HG03565 (cell line): Measurements from ENCODE around the gene LIME1.

Experiments
- ATAC-seq: cut with Tn5 transposase; IDR thresholded peaks from one replicate; pipeline ENCODE4 v1.9.1; 2021; ENCODE audit warnings: mild to moderate bottlenecking, moderate library complexity; ENCODE audit not compliant: unreplicated experiment

LIME1 gene

GRCh38 chr20:63696628-63697356, 39.7 kb upstream of the LIME1 start, which contains the start of gene TNFRSF6B:
TNFRSF6B (plus strand) TSS chr20:63696652; CDS start chr20:63696768, 116 bp downstream.
- ATAC-seq, result no peak

- no peak for ATAC-seq
Observed at GRCh38 chr20:63697357-63697867, 39.1 kb upstream of the LIME1 start.

GRCh38 chr20:63697868-63698545, 38.5 kb upstream of the LIME1 start:
- no peak for ATAC-seq

DNA sequence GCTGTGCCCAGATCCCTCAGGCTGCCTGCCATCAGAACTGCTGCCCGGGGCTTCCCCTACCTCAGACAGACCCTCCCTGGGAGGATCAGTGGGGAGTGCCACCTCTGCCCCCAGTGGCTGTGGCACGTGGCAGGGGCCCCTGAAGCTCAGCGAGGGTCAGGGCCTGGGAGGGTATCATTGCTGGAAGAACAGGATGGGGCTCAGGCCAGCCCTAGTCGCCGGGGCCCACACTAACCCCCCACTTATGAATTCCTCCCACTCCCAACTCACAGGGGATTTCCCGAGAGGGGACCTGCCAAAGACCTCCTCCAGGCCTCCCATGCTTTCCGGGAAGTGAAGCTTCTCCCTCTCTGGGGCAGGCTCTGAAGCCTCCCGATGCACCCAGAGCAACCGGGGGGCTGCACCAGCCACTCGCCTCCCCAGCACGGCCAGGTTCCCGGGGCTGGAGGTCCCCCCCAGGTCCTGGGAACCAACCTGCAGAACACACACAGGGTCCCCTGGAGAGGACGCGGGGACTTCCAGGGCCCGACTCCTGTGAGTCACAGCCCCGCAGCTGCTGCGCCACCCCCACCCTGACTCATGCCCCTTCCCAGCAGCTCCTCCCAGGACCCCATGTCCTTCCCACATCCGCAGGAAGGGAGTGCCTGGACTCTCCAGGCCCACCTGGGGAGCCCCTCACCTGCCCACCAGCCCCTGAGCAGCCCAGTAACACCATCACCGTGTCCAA, 37.6 kb upstream of the LIME1 start:
- ATAC-seq, result no peak

DNA sequence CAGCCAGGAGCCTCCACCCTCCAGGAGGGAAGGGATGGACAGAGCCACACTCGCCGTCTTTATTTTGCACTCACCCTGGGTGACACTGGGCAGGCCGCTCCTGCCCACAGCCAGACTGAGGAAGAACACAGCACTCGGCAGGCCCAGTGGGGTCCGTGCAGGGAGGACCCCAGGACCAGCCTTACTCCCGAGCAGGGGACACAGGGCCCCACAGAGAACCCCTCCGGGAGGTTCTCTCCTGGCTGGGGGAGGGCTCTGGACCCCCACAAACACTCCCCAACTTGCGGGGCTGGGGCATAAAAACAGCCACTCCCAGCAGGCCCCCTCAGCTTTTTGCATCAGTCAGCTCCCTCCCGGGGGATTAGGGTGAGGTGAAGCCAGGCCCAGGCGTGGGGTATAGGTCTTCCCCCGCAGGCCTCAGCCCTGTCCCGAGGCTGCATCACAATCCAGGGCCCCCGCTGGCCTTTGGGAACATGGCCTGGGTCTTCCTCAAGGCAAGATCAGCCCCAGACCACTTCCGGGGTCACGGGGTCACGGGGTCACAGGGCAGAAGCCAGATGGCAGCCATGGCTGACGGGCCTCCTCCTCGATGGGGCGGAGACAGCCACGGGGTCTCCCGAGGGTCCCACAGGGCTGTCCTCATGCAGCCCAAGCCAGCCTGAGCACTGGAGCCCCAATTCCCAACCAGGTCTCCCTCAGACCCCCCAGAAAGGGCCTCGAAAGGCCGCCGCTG, 36.8 kb upstream of the LIME1 start:
- no peak for ATAC-seq

DNA sequence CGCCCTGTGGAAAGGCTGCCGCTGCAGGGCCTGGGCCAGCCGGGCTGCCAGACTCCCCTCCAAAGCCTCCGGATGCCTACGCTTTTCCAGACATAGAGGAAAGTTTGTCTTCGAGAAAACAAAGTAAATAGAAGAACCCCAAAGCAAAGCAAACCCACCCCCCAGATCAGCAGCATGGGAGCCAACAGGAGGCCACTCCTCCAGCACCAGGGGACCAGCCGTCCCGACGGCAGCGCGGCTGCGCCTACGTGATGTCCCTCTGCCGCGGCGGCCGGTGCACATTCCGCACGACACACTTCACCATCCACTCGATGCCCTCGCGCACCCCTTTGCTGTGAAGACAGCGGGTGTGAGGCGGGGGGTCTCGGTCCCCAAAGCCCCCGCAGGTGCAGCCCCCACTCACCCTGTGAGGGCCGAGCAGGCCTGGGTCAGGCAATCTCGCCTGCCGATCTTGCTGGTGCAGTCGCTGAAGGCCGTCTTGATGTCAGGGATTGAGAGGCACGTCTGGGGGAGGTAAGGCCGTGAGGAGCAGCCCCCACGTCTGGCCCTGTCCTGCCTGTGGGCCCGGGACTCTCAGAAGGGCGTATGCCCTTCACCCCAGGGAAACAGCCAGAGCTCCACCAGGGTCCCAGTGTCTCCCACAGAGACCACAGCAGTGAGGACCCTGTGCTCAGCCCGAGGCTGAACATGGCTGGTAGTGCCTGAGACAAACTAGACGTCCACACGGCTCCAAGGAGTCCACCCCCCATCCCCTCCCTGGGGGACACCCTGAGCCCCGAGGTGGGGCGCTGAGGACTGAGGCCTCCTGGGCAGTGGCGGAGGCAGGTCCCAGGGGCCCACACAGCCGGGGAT, 36.0 kb upstream of the LIME1 start:
- ATAC-seq, result no peak

DNA sequence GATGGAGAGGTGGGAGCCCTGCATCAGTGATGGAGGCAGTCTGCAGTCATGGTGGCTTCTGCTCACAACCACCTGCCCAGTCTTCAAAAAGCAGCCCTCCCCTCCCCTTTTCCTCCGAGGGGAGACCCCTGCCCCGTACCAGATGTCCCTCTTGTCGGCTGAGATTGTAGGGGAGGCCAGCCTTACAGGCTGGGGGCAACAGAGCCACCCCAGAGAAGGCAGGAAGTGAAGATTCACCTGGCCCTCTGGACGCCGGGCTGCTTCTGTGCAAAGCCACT, 35.5 kb upstream of the LIME1 start:
- no peak for ATAC-seq

DNA sequence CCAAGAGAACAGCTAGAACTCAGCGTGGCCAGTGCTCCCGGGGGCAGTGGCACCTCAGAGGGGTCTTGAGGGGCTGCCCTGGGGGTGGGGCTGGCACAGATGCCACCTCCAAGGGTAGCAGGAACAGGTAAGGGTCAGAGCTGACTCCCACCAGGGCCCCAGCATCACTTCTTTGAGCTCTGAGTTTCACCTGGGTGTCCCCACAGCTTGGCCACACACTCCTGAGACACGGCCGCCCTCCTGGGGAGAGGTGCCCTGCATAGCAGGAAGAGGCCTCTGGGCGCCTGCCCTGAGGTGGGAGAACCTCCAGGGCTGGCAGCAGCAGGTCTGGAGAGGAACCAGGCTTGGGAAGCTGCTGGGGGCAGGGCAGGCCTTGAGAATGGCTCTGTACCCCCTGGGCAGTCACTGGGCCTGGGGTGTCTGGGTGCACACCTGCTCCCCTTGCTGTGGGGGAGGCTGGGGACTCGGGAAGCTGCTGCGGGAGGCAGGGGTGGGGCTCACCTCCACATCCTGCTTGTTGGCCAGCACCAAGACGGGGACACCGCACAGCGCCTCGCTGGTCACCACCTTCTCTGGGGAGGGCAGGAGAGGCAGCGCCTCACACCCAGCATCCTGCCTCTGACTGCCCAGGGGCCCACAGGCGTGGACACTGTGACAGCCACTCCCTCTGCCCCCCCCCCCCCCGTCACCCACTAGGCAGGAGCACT, 35.0 kb upstream of the LIME1 start:
- ATAC-seq, result no peak

DNA sequence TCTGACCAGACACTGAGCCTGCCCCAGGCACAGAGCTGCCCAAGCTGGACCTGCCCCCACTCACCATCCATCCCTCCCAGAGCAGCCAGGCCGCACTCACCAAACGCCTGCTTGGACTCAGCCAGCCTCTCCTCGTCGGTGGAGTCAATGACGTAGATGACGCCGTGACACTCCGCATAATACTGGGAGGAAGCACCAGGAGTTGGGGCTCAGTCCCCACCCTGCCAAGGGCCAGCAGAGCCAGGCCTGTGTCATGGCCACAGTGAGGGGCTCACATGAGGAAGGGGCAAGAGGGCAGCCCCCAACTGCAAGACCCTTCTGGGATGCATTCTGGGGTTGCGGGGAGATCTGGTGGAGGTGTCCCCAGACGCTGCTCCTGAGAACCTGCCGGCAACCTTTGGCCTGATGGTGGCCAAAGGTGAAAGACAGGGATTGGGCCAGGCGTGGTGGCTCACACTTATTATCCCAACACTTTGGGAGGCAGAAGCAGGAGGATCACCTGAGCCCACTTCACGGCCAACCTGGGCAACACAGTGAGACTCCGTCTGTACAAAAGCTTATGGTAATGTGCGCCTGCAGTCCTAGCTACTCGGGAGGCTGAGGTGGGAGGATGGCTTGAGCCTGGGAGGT, 34.3 kb upstream of the LIME1 start:
- no peak for ATAC-seq

DNA sequence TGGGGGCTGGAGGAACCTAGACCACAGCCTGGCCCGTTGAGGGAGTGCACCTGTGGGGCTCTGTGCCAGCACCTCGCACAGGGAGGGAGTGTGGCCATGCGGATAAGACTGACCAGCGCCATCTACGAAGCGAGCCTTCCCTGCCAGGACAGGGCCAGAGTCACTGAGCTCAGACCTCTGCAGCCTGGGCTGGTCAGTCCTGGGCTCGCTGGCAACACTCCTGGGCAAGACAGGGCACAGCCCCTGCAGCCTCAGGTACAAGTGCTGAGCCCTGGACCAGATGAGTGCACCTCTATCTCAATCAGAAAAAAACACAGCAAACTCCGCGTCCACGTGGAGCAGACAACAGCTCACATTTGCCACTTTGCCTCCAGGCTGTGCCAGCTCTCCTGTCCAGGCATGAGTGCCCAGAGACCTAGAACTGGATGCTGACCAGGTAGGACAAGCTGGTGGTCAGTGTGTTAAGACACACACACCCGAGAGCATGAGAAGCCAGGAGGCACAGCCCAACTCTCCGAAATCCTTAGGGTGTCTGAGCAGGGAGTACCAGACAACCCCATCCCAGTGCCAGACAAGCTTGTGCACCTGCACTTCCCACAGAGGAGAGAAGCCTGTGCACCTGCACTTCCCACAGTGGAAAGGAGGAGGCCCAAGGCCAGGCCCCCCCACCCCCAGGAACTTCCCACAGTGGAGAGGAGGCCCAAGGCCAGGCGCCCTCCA, 33.6 kb upstream of the LIME1 start:
- ATAC-seq, result no peak

- ATAC-seq, result no peak
Observed at GRCh38 chr20:63703471-63703975, 32.9 kb upstream of the LIME1 start.

DNA sequence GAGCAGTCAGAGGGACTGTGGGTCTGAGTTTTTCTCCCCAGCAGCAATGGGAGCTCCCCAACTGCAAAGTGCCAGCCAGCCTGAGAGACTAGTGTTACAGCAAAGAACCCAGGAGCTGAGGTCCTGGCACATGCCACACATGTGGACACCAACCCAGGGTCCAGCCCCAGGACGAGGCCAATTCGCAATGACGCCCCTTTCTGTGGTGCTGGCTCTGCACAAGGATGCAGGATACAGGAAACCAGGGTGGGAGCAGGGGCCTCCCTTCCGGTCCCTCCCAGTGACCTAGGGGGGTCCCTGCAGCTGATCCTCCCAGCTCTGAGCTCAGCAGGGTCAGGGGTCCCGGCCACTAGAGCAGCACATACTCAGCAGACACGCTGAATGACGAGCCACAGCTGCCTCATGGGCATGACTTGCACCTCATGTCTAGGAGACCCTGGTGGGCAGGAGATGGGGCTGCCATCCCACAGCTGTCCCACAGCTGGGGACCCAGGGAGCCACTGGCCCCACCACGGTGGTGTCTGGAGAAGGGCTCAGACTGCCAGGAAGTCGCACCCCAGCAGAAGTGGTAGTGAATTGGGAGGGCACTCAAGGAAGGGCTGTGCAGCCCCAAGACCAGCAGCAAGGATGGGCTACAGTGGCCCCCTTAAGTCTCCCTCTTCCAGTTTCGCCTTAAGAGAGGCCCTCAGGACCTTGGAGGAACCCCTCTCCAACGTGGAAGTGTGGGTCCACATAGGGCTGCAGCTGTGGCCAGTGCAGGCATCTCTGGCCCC, 32.3 kb upstream of the LIME1 start:
- no peak for ATAC-seq

DNA sequence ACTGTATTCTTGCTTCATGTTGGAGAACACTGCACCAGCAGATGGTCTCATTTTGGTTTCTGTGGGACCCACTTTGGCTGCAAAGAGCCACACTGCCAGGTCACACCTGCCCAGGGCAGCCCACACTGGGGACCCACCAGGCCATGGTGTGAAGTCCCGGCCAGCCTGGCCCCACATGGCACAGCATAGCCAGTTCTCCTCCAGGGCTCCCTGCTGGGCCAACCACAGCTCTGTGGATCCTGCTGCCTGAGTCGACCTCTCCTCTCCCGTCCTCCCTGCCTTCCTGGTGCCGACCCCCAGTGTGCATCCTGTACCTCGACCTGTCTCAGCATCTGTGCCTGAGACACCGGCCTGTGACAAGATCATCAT, 31.7 kb upstream of the LIME1 start:
- no peak for ATAC-seq

GRCh38 chr20:63705232-63706026, 31.0 kb upstream of the LIME1 start:
- ATAC-seq, result no peak

- no peak for ATAC-seq
Observed at GRCh38 chr20:63706027-63706695, 30.3 kb upstream of the LIME1 start.

GRCh38 chr20:63706852-63707557, 29.5 kb upstream of the LIME1 start:
- no peak for ATAC-seq
